NCI-H2081 (cell line): Measurements from ENCODE around the gene EMX2.
"Not testable (repeated sequence)": the region's sequence is repeated elsewhere in the genome, so short reads cannot be mapped to it uniquely, and the experiment has no call there.

Source experiments
- DNase-seq, 2 experiments: peaks; one replicate each; lab custom pipeline; 2025; lab: John Stamatoyannopoulos, UW

Gene EMX2

GRCh38 chr10:117542706-117543224 lies at the start of gene EMX2:
EMX2 (plus strand) TSS chr10:117542746; CDS start chr10:117543268, 522 bp downstream.
- no peak for DNase-seq

DNA sequence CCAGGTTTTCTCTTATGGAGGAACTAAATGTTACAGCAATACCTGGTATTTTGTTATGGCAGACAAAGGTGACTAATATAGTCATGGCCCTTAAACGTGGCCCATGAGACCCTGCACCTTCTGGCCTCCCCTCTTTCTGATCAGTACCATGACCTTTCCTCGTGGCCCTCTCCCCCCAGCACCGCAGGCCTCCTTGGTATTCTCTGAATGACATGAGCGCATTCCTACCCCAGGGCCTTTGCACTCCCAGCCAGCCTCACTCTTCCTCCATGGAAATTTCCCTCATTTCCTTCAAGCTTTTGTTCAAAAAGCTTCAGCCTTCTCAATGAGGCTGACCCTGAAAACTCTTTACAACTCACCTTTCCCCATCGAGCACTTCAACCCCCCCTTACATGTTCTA lies 46.5 kb upstream of the EMX2 start:
- DNase-seq: no peak

DNA sequence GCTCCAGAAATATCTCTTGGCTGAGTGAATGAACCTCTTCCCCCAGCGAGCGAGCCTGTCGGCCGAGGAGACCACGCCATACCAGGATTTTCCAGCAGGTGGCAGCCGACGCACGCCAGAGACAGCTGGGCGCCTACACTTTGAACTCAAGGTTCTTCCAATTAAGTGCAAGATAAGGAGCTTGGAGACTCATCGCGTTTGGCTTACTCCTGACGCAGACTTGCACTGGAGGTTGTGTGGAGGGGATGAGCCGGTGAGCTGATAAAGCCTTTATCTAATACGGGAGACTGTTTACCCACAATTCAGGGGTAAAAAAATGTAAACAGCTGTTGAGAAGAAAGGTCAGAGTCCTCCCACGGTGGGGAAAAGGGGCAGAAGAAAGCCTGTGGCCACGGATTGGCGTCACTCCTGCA lies 45.9 kb upstream of the EMX2 start:
- DNase-seq: peak; percentile 36 to 63

GRCh38 chr10:117497736-117498135 lies 44.8 kb upstream of the EMX2 start:
- DNase-seq: no peak

GRCh38 chr10:117499248-117500105 lies 43.1 kb upstream of the EMX2 start:
- no peak for DNase-seq

- no peak for DNase-seq
Observed at GRCh38 chr10:117500456-117500855, 42.1 kb upstream of the EMX2 start.

DNA sequence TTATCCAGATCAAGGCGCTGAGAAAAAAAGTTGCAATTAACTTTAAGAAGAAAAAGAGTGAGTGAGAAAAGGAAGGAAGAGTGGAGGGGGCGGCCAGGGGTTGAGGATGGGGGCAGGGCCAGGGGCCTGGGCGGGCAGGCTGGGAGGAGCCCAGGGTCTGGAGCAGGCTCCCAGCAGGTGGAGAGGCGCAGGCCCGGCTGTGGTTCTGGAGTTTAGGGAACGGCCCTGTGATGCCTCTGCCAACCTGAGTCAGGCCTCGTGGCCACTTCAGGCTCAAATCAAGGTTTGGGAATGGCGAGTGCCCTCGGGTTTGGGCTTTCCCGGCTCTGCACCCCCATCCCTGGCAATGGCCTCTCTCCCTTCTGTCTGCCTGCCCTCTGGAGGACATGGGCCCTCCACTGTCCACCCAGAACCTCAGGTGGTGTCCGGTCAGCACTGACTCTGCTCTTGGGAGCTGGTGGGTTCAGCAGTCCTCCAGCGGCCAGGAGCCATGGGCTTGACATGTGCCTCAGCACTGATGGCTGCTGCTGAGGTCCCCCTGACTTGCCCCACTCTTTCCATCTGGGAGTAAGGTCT lies 41.0 kb upstream of the EMX2 start:
- no peak for DNase-seq

GRCh38 chr10:117502421-117503243 lies 39.9 kb upstream of the EMX2 start:
- no peak for DNase-seq

- DNase-seq: peak; percentile 69 to 82
Observed at GRCh38 chr10:117503244-117504205, 39.0 kb upstream of the EMX2 start.

DNA sequence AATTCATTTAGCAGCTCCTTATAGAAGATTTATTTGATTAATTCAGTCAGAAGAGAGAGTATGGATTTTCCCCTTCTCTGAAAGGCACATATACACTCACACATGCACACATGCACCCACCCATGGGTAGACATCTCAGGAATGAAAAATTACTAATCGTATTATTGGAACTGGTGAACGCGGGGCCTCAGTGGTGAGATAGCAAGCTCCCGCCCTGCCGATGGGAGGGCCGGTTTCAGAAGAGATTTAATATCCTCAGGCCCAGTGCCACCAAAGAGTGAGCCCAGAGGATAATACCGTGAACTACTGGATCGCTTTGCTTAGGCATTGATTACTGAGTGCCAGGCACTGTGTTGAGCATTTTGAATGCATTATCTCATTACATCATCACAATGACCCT lies 38.0 kb upstream of the EMX2 start:
- no peak for DNase-seq

DNA sequence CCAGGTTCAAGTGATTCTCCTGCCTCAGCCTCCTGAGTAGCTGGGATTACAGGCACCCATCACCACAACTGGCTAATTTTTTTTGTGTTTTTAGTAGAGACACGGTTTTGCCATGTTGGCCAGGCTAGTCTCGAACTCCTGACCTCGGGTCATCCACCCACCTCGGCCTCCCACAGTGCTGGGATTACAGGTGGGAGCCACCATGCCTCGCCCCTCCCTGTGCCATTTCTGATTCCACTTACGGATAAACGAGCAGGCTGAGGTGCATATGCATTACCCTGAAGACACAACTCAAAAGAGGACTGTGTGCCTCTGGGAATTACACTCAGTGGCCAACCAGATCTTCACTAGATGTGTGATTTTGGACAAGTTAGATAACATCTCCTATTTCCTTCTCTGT lies 35.5 kb upstream of the EMX2 start:
- DNase-seq: not testable (repeated sequence)

- DNase-seq: no peak
Observed at GRCh38 chr10:117509573-117509972, 33.0 kb upstream of the EMX2 start.

DNA sequence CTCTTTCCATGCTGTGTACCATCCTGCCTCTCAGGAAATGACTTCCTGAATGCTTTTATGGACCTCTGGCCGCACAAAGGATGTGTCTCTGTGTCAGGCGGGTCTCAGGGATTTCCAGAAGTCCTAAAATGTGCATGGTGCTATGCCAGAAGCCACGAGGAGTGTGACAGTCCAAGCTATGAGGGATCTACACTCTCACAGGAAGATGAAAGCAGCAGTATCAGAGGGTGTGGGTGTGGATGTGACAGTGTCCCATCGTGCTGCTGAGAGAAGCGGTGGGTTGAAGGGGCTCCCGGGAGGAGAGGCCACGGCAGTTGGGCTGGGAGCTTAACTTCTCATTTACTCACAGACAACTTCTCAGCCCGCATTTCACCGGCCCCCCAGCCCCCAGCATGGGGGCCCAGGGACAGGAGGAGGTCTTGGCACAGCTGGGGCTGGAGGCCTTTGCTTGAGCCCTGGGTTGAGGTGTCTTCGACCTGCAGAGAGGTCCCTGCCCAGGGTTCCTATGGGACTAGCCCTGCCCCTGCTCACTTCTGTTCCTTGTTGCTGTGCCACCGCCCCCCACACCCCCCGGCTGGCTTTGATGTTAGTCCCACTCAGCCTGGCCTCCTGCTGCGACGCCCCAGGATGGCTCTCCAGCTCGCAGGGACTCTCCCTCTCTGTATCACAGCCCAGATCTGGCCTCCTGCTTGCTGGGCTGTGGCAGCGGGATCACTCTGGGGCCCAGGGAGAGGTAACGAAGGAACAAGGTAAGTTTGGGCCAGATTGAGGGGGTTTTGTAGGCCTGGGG lies 30.8 kb upstream of the EMX2 start:
- DNase-seq: no peak

DNA sequence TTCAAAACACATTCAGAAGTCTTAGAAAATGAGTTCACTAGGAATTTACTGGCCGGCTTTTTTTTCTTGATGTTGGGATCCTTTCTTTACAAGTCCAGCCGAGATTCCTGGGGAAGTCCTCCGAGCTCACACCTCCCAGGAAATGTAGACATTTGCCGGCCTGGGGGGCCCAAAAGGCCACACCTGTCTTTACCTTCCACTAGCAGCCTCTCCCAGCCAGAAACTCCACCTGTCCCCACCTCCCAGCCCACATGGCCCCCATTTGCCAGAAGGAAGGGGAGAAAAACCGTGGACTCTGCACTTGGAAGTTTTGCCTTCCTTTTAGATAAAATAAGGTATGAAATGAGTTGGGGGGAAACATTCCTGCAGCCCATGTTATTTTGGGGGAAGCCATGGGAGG lies 27.6 kb upstream of the EMX2 start:
- DNase-seq: no peak

GRCh38 chr10:117516681-117517080 lies 25.9 kb upstream of the EMX2 start:
- DNase-seq: no peak

DNA sequence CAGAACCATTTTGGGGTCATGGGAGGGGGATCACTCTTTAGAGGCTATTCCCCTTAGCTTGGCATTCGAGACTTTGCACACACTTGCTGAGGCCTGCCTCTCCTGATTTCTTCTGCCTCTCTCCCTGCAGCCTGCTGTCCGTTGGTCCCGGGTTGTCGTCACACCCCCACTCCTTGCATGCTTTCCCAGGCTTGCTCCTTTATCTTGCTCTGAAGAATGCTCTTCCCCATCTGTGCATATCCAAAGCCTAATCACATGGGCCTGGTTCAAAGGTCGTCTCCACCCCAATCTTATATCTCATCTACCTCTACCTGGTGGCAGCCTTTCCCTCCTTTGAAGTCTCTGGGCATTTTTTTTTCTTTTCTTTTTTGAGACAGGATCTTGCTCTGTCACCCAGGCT lies 24.3 kb upstream of the EMX2 start:
- DNase-seq: no peak

DNA sequence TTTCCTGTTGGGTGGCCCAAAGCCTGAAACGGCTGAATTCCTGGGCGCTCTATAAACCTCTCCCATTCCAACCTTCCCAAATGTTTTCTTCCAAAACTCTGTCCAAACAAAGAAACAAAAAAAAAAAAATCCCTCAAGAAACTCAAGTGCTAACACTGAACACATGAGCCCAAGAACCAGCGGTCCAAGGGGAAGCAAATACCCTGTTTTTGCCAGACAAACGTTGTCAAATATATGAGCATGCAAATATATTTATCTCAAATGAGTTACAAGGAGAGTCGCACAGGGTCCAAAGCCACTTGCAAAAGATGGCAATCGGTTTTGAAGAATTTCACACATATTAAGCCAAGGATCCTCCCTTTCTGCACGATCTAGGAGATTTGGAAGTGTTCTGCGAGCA lies 23.3 kb upstream of the EMX2 start:
- no peak for DNase-seq

DNA sequence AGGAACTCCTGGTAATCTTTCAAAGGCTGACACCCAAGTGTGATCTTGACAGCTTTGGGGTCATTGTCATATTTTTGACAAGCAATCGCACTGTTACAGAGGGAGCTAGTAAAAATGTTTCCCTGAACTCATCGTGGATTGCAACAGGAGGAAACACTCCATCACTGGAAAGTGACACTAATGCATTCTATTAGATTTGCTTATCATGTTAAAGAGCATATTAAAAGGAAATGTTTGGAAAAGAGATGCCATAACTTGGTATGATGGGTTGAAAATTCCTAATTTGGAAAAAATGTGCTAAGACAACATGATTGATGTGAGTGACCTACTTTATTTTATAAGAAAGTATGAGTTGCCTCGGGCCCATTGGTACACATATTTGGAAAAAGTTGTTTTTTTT lies 22.7 kb upstream of the EMX2 start:
- no peak for DNase-seq

DNA sequence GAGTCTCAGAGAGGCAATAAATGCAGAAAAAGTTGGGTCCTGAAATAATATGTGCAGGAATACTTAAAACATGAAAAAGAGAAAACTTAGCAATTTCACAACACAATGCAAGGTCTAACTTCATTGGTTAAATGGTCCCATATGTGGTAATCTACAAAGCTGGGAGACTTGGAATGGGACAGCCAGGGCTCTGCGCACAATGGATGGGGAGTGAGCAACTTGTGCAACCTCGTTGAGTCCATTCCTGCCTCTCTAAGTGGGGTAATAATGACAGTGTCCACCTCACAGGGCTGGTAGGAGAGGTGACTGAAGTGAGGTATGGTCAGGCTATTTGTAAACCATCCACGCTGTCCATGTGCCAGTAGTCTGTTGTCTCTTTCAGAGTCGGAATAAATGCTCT lies 11.8 kb upstream of the EMX2 start:
- no peak for DNase-seq

DNA sequence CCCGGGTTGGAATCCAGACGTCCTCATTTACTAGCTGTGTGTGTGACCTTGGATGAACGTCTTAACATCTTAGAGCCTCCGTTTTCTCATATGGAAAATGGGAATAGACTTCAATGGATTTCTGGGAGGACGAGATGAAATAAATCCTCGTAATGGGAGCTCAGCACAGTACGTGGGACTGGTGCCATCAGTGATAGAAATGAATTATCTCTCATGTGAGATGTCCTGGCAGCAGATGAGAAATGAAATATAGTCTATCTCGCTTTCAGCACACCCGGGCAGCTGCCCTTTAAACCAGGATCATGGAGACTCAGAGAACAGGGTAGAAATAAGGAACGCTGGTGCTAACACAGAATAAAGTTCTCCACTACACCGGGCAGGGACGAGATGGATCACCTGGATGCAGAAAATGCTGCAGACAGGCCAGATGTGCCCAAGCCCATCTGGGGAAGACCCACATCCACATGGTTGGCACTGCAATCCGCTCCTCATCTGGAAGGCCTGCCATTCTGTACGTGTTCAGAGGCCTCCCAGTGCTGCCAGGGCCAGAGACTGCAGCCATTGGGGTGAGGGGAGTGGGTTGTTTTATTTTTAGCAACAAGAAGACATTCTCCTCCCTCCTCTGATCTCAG lies 11.1 kb upstream of the EMX2 start:
- no peak for DNase-seq
